ENCODE measurements around the gene ZMAT3.

ZMAT3 gene

DNA sequence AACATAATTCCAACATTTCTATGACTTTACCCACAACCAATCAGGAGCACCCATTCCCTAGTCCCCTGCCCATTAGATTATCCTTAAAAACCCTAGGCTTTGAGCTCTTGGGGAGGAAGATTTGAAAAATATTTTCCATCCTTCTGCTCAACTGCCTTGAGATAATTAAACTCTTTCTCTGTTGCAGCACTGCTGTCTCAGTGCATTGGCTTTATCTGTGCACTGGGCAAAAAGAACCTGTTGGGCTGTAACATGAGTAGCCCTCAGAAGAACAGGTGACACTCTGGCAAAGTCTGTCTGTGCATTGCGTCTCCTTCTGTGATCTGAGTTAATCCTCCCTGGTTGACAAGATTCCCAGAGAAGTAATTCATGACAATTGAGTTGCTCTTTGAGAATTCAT, 83.9 kb downstream of the ZMAT3 start:
- Histone ChIP-seq H3K9me3 (ENCODE audit: insufficient read depth, low read depth, low read length) (peaks cover 28% of the 10 kb centered on the region; the same call in 1 of the 2 replicates), H3K27me3 (ENCODE audit: insufficient read depth, low read length, poor library complexity, severe bottlenecking) (no peaks in the 10 kb centered on the region), H3K9ac (ENCODE audit: low read depth, low read length, poor library complexity, severe bottlenecking) (no peak overlapping the region), H3F3A (ENCODE audit: low read depth) (no peaks in the 10 kb centered on the region), H3K4me1 (ENCODE audit: insufficient read depth, low read length, poor library complexity, severe bottlenecking) (no peaks in the 10 kb centered on the region), H4K20me1 (ENCODE audit: insufficient read depth, low read length, poor library complexity, severe bottlenecking) (no peaks in the 10 kb centered on the region), H3K4me3 (ENCODE audit: low read length, poor library complexity, severe bottlenecking) (no peak overlapping the region), H3K9me2 (replicated peaks; ENCODE audit: low read depth, low read length) (no peaks in the 10 kb centered on the region), H3K4me2 (ENCODE audit: low read depth, low read length, poor library complexity, severe bottlenecking) (no peak overlapping the region), H3K79me2 (ENCODE audit: insufficient read depth, low read length) (no peaks in the 10 kb centered on the region), H2AFZ (ENCODE audit: low read length) (no peak overlapping the region), H3K36me3 (ENCODE audit: insufficient read depth, low read length) (no peaks in the 10 kb centered on the region)
- no peak for TF ChIP-seq EZH2phosphoT487 (IDR thresholded peaks at IDR 0.05; ENCODE audit: borderline replicate concordance)
- TF ChIP-seq, protein P1, sequence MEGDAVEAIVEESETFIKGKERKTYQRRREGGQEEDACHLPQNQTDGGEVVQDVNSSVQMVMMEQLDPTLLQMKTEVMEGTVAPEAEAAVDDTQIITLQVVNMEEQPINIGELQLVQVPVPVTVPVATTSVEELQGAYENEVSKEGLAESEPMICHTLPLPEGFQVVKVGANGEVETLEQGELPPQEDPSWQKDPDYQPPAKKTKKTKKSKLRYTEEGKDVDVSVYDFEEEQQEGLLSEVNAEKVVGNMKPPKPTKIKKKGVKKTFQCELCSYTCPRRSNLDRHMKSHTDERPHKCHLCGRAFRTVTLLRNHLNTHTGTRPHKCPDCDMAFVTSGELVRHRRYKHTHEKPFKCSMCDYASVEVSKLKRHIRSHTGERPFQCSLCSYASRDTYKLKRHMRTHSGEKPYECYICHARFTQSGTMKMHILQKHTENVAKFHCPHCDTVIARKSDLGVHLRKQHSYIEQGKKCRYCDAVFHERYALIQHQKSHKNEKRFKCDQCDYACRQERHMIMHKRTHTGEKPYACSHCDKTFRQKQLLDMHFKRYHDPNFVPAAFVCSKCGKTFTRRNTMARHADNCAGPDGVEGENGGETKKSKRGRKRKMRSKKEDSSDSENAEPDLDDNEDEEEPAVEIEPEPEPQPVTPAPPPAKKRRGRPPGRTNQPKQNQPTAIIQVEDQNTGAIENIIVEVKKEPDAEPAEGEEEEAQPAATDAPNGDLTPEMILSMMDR (conservative IDR thresholded peaks at IDR 0.05; ENCODE audit: low read length): no peak

DNA sequence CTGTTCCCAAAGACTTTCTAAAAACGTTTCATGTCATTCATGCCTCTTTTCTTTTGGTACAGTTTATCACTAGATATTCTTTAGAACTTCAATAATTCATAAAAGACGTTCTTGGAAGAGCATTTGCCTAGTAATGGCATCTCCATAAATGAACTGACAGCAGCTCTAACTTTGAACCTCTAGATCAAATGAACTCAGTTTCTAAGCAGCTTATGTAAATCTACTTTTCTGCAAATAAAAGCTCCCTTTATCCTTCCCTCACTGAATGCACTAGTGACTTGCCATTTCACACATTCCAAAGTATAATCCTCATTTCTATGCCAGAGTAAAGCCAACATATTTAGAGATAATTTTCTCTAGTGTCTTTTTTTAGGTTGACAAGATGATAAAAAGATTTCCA, 85.2 kb downstream of the ZMAT3 start:
- TF ChIP-seq EZH2phosphoT487 (IDR thresholded peaks at IDR 0.05; ENCODE audit: borderline replicate concordance): no peak
- TF ChIP-seq, protein P1 (conservative IDR thresholded peaks at IDR 0.05; ENCODE audit: low read length): no peak
- no peak overlapping the region for H3K4me2 ChIP-seq (ENCODE audit: low read depth, low read length, poor library complexity, severe bottlenecking)
- no peaks in the 10 kb centered on the region for H3K36me3 ChIP-seq (ENCODE audit: insufficient read depth, low read length)
- H4K20me1 ChIP-seq (ENCODE audit: insufficient read depth, low read length, poor library complexity, severe bottlenecking): no peaks in the 10 kb centered on the region
- no peaks in the 10 kb centered on the region for H3K79me2 ChIP-seq (ENCODE audit: insufficient read depth, low read length)
- no peak overlapping the region for H3K9ac ChIP-seq (ENCODE audit: low read depth, low read length, poor library complexity, severe bottlenecking)
- no peak overlapping the region for H3K4me3 ChIP-seq (ENCODE audit: low read length, poor library complexity, severe bottlenecking)
- no peaks in the 10 kb centered on the region for H3K9me2 ChIP-seq (replicated peaks; ENCODE audit: low read depth, low read length)
- no peaks in the 10 kb centered on the region for H3K4me1 ChIP-seq (ENCODE audit: insufficient read depth, low read length, poor library complexity, severe bottlenecking)
- peaks cover 28% of the 10 kb centered on the region; the same call in 1 of the 2 replicates for H3K9me3 ChIP-seq (ENCODE audit: insufficient read depth, low read depth, low read length)
- H2AFZ ChIP-seq (ENCODE audit: low read length): no peak overlapping the region
- no peaks in the 10 kb centered on the region for H3F3A ChIP-seq (ENCODE audit: low read depth)
- H3K27me3 ChIP-seq (ENCODE audit: insufficient read depth, low read length, poor library complexity, severe bottlenecking): no peaks in the 10 kb centered on the region

DNA sequence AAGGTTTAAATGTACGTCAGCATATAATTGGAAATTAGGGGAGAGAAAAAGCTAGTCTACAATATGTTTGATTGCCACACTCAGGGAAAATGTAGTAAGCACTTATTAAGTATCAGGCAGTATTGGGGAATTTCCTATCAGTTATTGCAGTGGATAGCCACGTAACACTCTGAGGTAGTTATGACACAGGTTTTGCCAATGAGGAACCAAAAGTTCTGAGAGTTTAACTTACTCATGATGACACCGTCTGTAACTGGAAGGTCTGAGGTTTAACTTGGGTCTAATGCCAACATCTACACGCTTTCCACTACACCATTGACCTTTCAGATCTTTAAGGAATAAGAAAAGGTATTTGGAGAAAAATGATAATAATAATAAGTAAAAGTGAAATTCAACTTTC, 89.5 kb downstream of the ZMAT3 start:
- no peaks in the 10 kb centered on the region for H3K9me2 ChIP-seq (replicated peaks; ENCODE audit: low read depth, low read length)
- H3K4me3 ChIP-seq (ENCODE audit: low read length, poor library complexity, severe bottlenecking): no peak overlapping the region
- no peak overlapping the region for H3K4me2 ChIP-seq (ENCODE audit: low read depth, low read length, poor library complexity, severe bottlenecking)
- H3K79me2 ChIP-seq (ENCODE audit: insufficient read depth, low read length): no peaks in the 10 kb centered on the region
- H3F3A ChIP-seq (ENCODE audit: low read depth): no peaks in the 10 kb centered on the region
- peaks cover 10% of the 10 kb centered on the region; the same call in 1 of the 2 replicates for H3K9me3 ChIP-seq (ENCODE audit: insufficient read depth, low read depth, low read length)
- H3K4me1 ChIP-seq (ENCODE audit: insufficient read depth, low read length, poor library complexity, severe bottlenecking): no peaks in the 10 kb centered on the region
- no peak overlapping the region for H2AFZ ChIP-seq (ENCODE audit: low read length)
- H4K20me1 ChIP-seq (ENCODE audit: insufficient read depth, low read length, poor library complexity, severe bottlenecking): no peaks in the 10 kb centered on the region
- no peak for TF ChIP-seq EZH2phosphoT487 (IDR thresholded peaks at IDR 0.05; ENCODE audit: borderline replicate concordance)
- TF ChIP-seq, protein P1 (conservative IDR thresholded peaks at IDR 0.05; ENCODE audit: low read length): no peak
- no peaks in the 10 kb centered on the region for H3K36me3 ChIP-seq (ENCODE audit: insufficient read depth, low read length)
- H3K9ac ChIP-seq (ENCODE audit: low read depth, low read length, poor library complexity, severe bottlenecking): no peak overlapping the region
- H3K27me3 ChIP-seq (ENCODE audit: insufficient read depth, low read length, poor library complexity, severe bottlenecking): no peaks in the 10 kb centered on the region

All from Loucy (cell line).